Measurements from ENCODE around the gene ATP6V1A. TPM values are rescaled to one million over a fixed set of nuclear protein-coding genes. Genes with fewer than 3 reads are reported as not detected.

Gene ATP6V1A
- total RNA-seq, 2 donors from 2014 or later: 70.6 to 78.1 TPM

GRCh38 chr3:113744941-113745755 is 1.7 kb upstream of the ATP6V1A start:
- intact Hi-C loops (cut with DNase I, micrococcal nuclease): no loop called here
- DNase-seq: peak; percentile 72 to 83
- ATAC-seq: peak; percentile 67

- DNase-seq (peak; percentile 94), ATAC-seq (peak; percentile 85)
- intact Hi-C loops (cut with DNase I, micrococcal nuclease): no loop called here
Observed at GRCh38 chr3:113745756-113746547, 883 bp upstream of the ATP6V1A start, which contains the start of gene NAA50. Gene NAA50 (minus strand): TSS chr3:113746249. CDS start chr3:113745949, 300 bp downstream.

GRCh38 chr3:113747283-113748046 is 630 bp downstream of the ATP6V1A start:
- intact Hi-C loops (cut with DNase I, micrococcal nuclease): no loop called here
- peak; percentile 5 for ATAC-seq

GRCh38 chr3:113751141-113751540 is 4.3 kb downstream of the ATP6V1A start:
- ATAC-seq (no peak), DNase-seq (no peak)
- intact Hi-C loops (cut with DNase I, micrococcal nuclease): no loop called here

More at GRCh38 chr3:113747283-113748046, 630 bp downstream of the ATP6V1A start:
- peak in 1 of 2 donors; percentile 23 for DNase-seq

GRCh38 chr3:113753376-113753985 is 6.6 kb downstream of the ATP6V1A start:
- DNase-seq (no peak), ATAC-seq (no peak)
- intact Hi-C loops (cut with DNase I, micrococcal nuclease): no loop called here

GRCh38 chr3:113754494-113755159 is 7.8 kb downstream of the ATP6V1A start:
- DNase-seq: no peak
- intact Hi-C loops (cut with DNase I, micrococcal nuclease): no loop called here
- ATAC-seq: no peak

GRCh38 chr3:113758389-113759024 is 11.7 kb downstream of the ATP6V1A start:
- DNase-seq (no peak), ATAC-seq (no peak)
- intact Hi-C loops (cut with DNase I, micrococcal nuclease): no loop called here

GRCh38 chr3:113764698-113765097 is 17.9 kb downstream of the ATP6V1A start:
- no peak for ATAC-seq
- intact Hi-C loops (cut with DNase I, micrococcal nuclease): no loop called here

GRCh38 chr3:113769551-113769950 is 22.7 kb downstream of the ATP6V1A start:
- intact Hi-C loops (cut with DNase I, micrococcal nuclease): no loop called here
- ATAC-seq (peak; percentile 76), DNase-seq (no peak)

More at GRCh38 chr3:113764698-113765097, 17.9 kb downstream of the ATP6V1A start:
- no peak for DNase-seq

- ATAC-seq (peak; percentile 40), DNase-seq (no peak)
- intact Hi-C loops (cut with DNase I, micrococcal nuclease): no loop called here
Observed at GRCh38 chr3:113771993-113772392, 25.2 kb downstream of the ATP6V1A start.

- intact Hi-C loops (cut with DNase I, micrococcal nuclease): no loop called here
- no peak for DNase-seq
- ATAC-seq: no peak
Observed at GRCh38 chr3:113773381-113773780, 26.5 kb downstream of the ATP6V1A start.

GRCh38 chr3:113775516-113775915 is 28.7 kb downstream of the ATP6V1A start:
- ATAC-seq (no peak), DNase-seq (no peak)
- intact Hi-C loops (cut with DNase I, micrococcal nuclease): no loop called here

GRCh38 chr3:113776564-113776963 is 29.7 kb downstream of the ATP6V1A start:
- DNase-seq: no peak
- intact Hi-C loops (cut with DNase I, micrococcal nuclease): no loop called here
- ATAC-seq: peak; percentile 86

- intact Hi-C loops (cut with DNase I, micrococcal nuclease): no loop called here
- no peak for DNase-seq
- ATAC-seq: no peak
Observed at GRCh38 chr3:113783463-113783862, 36.6 kb downstream of the ATP6V1A start.

GRCh38 chr3:113783980-113784379 is 37.1 kb downstream of the ATP6V1A start:
- intact Hi-C loops (cut with DNase I, micrococcal nuclease): no loop called here
- no peak for DNase-seq

GRCh38 chr3:113791381-113791780 is 44.5 kb downstream of the ATP6V1A start:
- ATAC-seq (no peak), DNase-seq (no peak)
- intact Hi-C loops (cut with DNase I, micrococcal nuclease): no loop called here

More at GRCh38 chr3:113783980-113784379, 37.1 kb downstream of the ATP6V1A start:
- ATAC-seq: no peak

- no peak for ATAC-seq
- no peak for DNase-seq
- intact Hi-C loops (cut with DNase I, micrococcal nuclease): no loop called here
Observed at GRCh38 chr3:113794526-113794925, 47.7 kb downstream of the ATP6V1A start.

- intact Hi-C loops (cut with DNase I, micrococcal nuclease): no loop called here
- no peak for ATAC-seq
Observed at GRCh38 chr3:113795693-113796092, 48.9 kb downstream of the ATP6V1A start.

More at GRCh38 chr3:113795693-113796092, 48.9 kb downstream of the ATP6V1A start:
- DNase-seq: no peak
